HCT116 (cell line): Measurements from ENCODE around the gene KLHDC10. TPM values are rescaled to one million over a fixed set of nuclear protein-coding genes. Genes with fewer than 3 reads are reported as not detected.

Experiments used
- ATAC-seq: fragments of 200-7000 bp; cut with Tn5 transposase; 2 replicates; pipeline ENCODE4 v1.9.1; 2020; ENCODE audit warnings: mild to moderate bottlenecking, moderate library complexity
- BruUV-seq: library from RNA; stranded (reverse); fragments of 400-500 nt; replicated peaks from 2 replicates; lab custom pipeline; 2021; lab: Mats Ljungman, UMichigan
- CTCF ChIA-PET: fragments of 300-600 bp; sonication (Branson Sonifier 250); formaldehyde crosslinking; loops from one replicate; lab custom pipeline; 2021; ENCODE audit warnings: antibody characterized with exemption; lab: Charles Lee
- POLR2A ChIA-PET: fragments of 300-600, 350-600 bp; sonication (Branson Sonifier 250); formaldehyde crosslinking; loops from one replicate; lab custom pipeline; 2021; ENCODE audit warnings: antibody characterized with exemption; lab: Charles Lee
- RAD21 ChIA-PET, 2 experiments: fragments of 300-600 bp; sonication (Branson Sonifier 250); formaldehyde crosslinking; loops; one replicate each; lab custom pipeline; 2023; ENCODE audit warnings: low total read pairs in 2 of 2; ENCODE audit not compliant: uncharacterized antibody in 2 of 2, unreplicated experiment in 2 of 2, low non-redundant PET in 1 of 2; lab: Charles Lee
- DNase-seq: peaks from one replicate; pipeline ENCODE4 v3.0.0-alpha.2; 2010; ENCODE audit warnings: low read depth, low spot score
- H2AFZ ChIP-seq: fragments of 200-600 bp; shearing (Covaris generic), sonication (generic); 2 replicates; pipeline ENCODE4 v1.6.1; 2017; ENCODE audit warnings: low read depth, mixed run types, mixed read lengths, antibody characterized with exemption, low read length; ENCODE audit not compliant: poor library complexity, severe bottlenecking
- H3K27ac ChIP-seq: 2 replicates; pipeline ENCODE4 v1.5.1; 2012; ENCODE audit warnings: low read depth, low read length
- H3K27me3 ChIP-seq: fragments of 200-600 bp; sonication (generic); 2 replicates; pipeline ENCODE4 v1.6.1; 2016; ENCODE audit warnings: mixed run types, low read length, mixed read lengths; ENCODE audit not compliant: insufficient read depth
- H3K36me3 ChIP-seq, 2 experiments: fragments of 200-500 bp in 1 of 2; fragments of 200-600 bp in 1 of 2; sonication (Bioruptor generic) in 1 of 2; sonication (generic) in 1 of 2; 2 replicates each; pipeline versions ENCODE4 v1.5.1 to v1.6.1; 2014 to 2016; ENCODE audit warnings: low read length in 2 of 2, inconsistent platforms in 1 of 2, mixed read lengths in 1 of 2, mixed run types in 1 of 2; ENCODE audit not compliant: insufficient read depth in 2 of 2, control insufficient read depth in 1 of 2
- H3K4me1 ChIP-seq, 2 experiments: fragments of 200-600 bp in 1 of 2; sonication (generic) in 1 of 2; 2 replicates each; pipeline versions ENCODE4 v1.5.1 to v1.6.1; 2012 to 2017; ENCODE audit warnings: low read length in 2 of 2, inconsistent platforms in 1 of 2, mild to moderate bottlenecking in 1 of 2, mixed read lengths in 1 of 2, mixed run types in 1 of 2, moderate library complexity in 1 of 2; ENCODE audit not compliant: insufficient read depth in 2 of 2, control insufficient read depth in 1 of 2
- H3K4me2 ChIP-seq: fragments of 200-600 bp; sonication (generic); 2 replicates; pipeline ENCODE4 v1.6.1; 2017; ENCODE audit warnings: mixed run types, low read length, mixed read lengths
- H3K4me3 ChIP-seq, 2 experiments: fragments of 200-600 bp in 1 of 2; sonication (generic) in 1 of 2; replicated peaks in 1 of 2; 2 replicates each; pipeline ENCODE4 v1.5.1; 2011 to 2016; ENCODE audit warnings: low read length in 2 of 2, control low read depth in 1 of 2, low read depth in 1 of 2, mild to moderate bottlenecking in 1 of 2, mixed read lengths in 1 of 2, mixed run types in 1 of 2
- H3K79me2 ChIP-seq: fragments of 200-600 bp; sonication (generic); 2 replicates; pipeline ENCODE4 v1.6.1; 2017; ENCODE audit warnings: mild to moderate bottlenecking, mixed run types, low read length, moderate library complexity, mixed read lengths; ENCODE audit not compliant: insufficient read depth
- H3K9ac ChIP-seq: fragments of 200-600 bp; sonication (generic); 2 replicates; pipeline ENCODE4 v1.6.1; 2016; ENCODE audit warnings: low read length, mixed read lengths
- H3K9me2 ChIP-seq: fragments of 200-600 bp; sonication (generic), shearing (Covaris generic); 2 replicates; pipeline ENCODE4 v1.6.1; 2017; ENCODE audit warnings: mixed run types, mild to moderate bottlenecking, moderate library complexity; ENCODE audit not compliant: insufficient read depth
- H3K9me3 ChIP-seq, 2 experiments: fragments of 200-500 bp in 1 of 2; fragments of 200-600 bp in 1 of 2; sonication (Bioruptor generic) in 1 of 2; sonication (generic) in 1 of 2; 2 replicates each; pipeline ENCODE4 v1.6.1; 2014 to 2017; ENCODE audit warnings: low read length in 2 of 2, mixed read lengths in 2 of 2, inconsistent platforms in 1 of 2, low read depth in 1 of 2, mild to moderate bottlenecking in 1 of 2, mixed run types in 1 of 2, moderate library complexity in 1 of 2; ENCODE audit not compliant: control insufficient read depth in 1 of 2, insufficient read depth in 1 of 2
- H4K20me1 ChIP-seq: fragments of 200-600 bp; sonication (generic), shearing (Covaris generic); 2 replicates; pipeline ENCODE4 v1.6.1; 2017; ENCODE audit warnings: mixed run types, mild to moderate bottlenecking, moderate library complexity; ENCODE audit not compliant: insufficient read depth
- EGR1 ChIP-seq: IDR thresholded peaks from 2 replicates; pipeline ENCODE4 v1.6.1; 2012; ENCODE audit warnings: low read depth
- ELF1 ChIP-seq: IDR thresholded peaks from 2 replicates; pipeline ENCODE4 v1.6.1; 2012; ENCODE audit warnings: low read depth, borderline replicate concordance
- EZH2 ChIP-seq: fragments of 200-600 bp; sonication (generic); IDR thresholded peaks from 2 replicates; pipeline ENCODE4 v1.6.1; 2017; ENCODE audit warnings: antibody characterized with exemption, mixed run types
- FOSL1 ChIP-seq: IDR thresholded peaks from 2 replicates; pipeline ENCODE4 v1.6.1; 2012; ENCODE audit warnings: low read depth
- JUND ChIP-seq: IDR thresholded peaks from 2 replicates; pipeline ENCODE4 v1.6.1; 2012
- POLR2A ChIP-seq: IDR thresholded peaks from 2 replicates; pipeline ENCODE4 v1.7.0; 2011; ENCODE audit warnings: borderline replicate concordance; ENCODE audit not compliant: insufficient read depth, insufficient read length; ENCODE audit errors: extremely low read depth
- POLR2AphosphoS5 ChIP-seq: IDR thresholded peaks from 2 replicates; pipeline ENCODE4 v1.6.1; 2011; ENCODE audit warnings: mild to moderate bottlenecking, low read depth, low read length, moderate library complexity
- SRF ChIP-seq: IDR thresholded peaks from 2 replicates; pipeline ENCODE4 v1.6.1; 2012; ENCODE audit warnings: low read depth
- ZFX ChIP-seq: fragments of 450-650 bp; IDR thresholded peaks from 2 replicates; pipeline ENCODE4 v1.6.1; 2017
- ZNF274 ChIP-seq: fragments of 200-500 bp; sonication (Bioruptor generic); IDR thresholded peaks from 2 replicates; pipeline ENCODE4 v1.6.1; 2014; ENCODE audit warnings: mild to moderate bottlenecking, low read depth, low read length, inconsistent platforms
- intact Hi-C: fragments of 100-400 bp; cut with micrococcal nuclease; formaldehyde crosslinking; loops from 2 replicates; pipeline ENCODE4 v1.10.0; 2022
- total RNA-seq: library from RNA; stranded (reverse); gene quantifications from one replicate; pipeline ENCODE4 v1.2.1, GENCODE V29; 2021; ENCODE audit not compliant: unreplicated experiment
- TF ChIP-seq, protein P1 (sequence below): IDR thresholded peaks from 2 replicates; pipeline ENCODE4 v1.6.1; 2011; ENCODE audit warnings: mild to moderate bottlenecking, low read length, moderate library complexity; ENCODE audit not compliant: insufficient replicate concordance; ENCODE audit errors: extremely low read depth
- TF ChIP-seq, protein P2 (sequence below): IDR thresholded peaks from 2 replicates; pipeline ENCODE4 v1.6.1; 2012
- TF ChIP-seq, protein P3 (sequence below): IDR thresholded peaks from 2 replicates; pipeline ENCODE4 v1.6.1; 2012
- TF ChIP-seq, protein P4 (sequence below): IDR thresholded peaks from 2 replicates; pipeline ENCODE4 v1.6.1; 2012; ENCODE audit warnings: low read depth
- TF ChIP-seq, protein P5 (sequence below), 3 experiments: fragments of 200-600 bp in 1 of 3; sonication (generic) in 1 of 3; IDR thresholded peaks in 2 of 3; conservative IDR thresholded peaks in 1 of 3; 2 replicates each; pipeline ENCODE4 v1.5.1; 2012 to 2017; ENCODE audit warnings: low read depth in 2 of 3, low read length in 2 of 3, antibody characterized with exemption in 1 of 3, borderline replicate concordance in 1 of 3, control low read depth in 1 of 3, mild to moderate bottlenecking in 1 of 3, mixed read lengths in 1 of 3, mixed run types in 1 of 3, moderate library complexity in 1 of 3; ENCODE audit not compliant: insufficient read depth in 1 of 3

The KLHDC10 gene
- total RNA-seq, 1 experiment from 2014 or later = 25.8 TPM

DNA sequence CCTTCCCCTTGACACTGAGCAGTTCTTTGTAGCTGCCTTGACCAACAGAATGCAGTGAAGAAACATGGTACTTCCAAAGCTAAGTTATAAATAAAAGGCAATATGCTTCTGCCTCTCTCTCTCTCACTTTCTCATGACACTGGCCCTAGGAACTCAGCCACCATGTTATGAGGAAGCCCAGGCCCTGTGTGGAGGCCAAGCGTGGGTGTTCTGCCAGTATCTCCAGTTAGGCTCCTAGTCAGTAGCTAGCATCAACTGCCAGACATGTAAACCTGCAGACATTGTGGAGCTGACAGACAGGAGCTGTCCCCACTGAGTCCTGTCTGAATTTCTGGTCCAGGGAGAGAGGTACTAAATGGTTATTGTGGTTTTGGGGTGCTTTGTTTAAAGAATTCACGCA, 89.7 kb downstream of the KLHDC10 start:
- H3K4me1 ChIP-seq = no peaks in the 10 kb centered on the region
- no peak overlapping the region for H3K9ac ChIP-seq
- H3K27ac ChIP-seq = no peak overlapping the region
- DNase-seq = no peak
- no peaks in the 10 kb centered on the region for H3K9me2 ChIP-seq
- BruUV-seq = no TSS peak
- RAD21 ChIA-PET = interaction anchor here in 1 of 2 experiments (0.6 kb wide), 1 partner anchor 14 kb away, joined by 3 read pairs; no protein-coding TSS in a partner anchor
- no peaks in the 10 kb centered on the region for H3K79me2 ChIP-seq
- H3K4me3 ChIP-seq = no peak overlapping the region
- ATAC-seq = no peak
- CTCF ChIA-PET = no interaction called here
- no peaks in the 10 kb centered on the region for H4K20me1 ChIP-seq
- POLR2A ChIA-PET = no interaction called here
- TF ChIP-seq, protein P1, sequence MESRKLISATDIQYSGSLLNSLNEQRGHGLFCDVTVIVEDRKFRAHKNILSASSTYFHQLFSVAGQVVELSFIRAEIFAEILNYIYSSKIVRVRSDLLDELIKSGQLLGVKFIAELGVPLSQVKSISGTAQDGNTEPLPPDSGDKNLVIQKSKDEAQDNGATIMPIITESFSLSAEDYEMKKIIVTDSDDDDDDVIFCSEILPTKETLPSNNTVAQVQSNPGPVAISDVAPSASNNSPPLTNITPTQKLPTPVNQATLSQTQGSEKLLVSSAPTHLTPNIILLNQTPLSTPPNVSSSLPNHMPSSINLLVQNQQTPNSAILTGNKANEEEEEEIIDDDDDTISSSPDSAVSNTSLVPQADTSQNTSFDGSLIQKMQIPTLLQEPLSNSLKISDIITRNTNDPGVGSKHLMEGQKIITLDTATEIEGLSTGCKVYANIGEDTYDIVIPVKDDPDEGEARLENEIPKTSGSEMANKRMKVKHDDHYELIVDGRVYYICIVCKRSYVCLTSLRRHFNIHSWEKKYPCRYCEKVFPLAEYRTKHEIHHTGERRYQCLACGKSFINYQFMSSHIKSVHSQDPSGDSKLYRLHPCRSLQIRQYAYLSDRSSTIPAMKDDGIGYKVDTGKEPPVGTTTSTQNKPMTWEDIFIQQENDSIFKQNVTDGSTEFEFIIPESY = no peak
- TF ChIP-seq POLR2A (no peak), ZFX (no peak), POLR2AphosphoS5 (no peak), SRF (no peak), ZNF274 (no peak), EGR1 (no peak), ELF1 (no peak), JUND (no peak), FOSL1 (no peak), EZH2 (no peak)
- TF ChIP-seq, protein P2, sequence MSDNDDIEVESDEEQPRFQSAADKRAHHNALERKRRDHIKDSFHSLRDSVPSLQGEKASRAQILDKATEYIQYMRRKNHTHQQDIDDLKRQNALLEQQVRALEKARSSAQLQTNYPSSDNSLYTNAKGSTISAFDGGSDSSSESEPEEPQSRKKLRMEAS = no peak
- TF ChIP-seq, protein P3, sequence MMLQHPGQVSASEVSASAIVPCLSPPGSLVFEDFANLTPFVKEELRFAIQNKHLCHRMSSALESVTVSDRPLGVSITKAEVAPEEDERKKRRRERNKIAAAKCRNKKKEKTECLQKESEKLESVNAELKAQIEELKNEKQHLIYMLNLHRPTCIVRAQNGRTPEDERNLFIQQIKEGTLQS = no peak
- TF ChIP-seq, protein P4, sequence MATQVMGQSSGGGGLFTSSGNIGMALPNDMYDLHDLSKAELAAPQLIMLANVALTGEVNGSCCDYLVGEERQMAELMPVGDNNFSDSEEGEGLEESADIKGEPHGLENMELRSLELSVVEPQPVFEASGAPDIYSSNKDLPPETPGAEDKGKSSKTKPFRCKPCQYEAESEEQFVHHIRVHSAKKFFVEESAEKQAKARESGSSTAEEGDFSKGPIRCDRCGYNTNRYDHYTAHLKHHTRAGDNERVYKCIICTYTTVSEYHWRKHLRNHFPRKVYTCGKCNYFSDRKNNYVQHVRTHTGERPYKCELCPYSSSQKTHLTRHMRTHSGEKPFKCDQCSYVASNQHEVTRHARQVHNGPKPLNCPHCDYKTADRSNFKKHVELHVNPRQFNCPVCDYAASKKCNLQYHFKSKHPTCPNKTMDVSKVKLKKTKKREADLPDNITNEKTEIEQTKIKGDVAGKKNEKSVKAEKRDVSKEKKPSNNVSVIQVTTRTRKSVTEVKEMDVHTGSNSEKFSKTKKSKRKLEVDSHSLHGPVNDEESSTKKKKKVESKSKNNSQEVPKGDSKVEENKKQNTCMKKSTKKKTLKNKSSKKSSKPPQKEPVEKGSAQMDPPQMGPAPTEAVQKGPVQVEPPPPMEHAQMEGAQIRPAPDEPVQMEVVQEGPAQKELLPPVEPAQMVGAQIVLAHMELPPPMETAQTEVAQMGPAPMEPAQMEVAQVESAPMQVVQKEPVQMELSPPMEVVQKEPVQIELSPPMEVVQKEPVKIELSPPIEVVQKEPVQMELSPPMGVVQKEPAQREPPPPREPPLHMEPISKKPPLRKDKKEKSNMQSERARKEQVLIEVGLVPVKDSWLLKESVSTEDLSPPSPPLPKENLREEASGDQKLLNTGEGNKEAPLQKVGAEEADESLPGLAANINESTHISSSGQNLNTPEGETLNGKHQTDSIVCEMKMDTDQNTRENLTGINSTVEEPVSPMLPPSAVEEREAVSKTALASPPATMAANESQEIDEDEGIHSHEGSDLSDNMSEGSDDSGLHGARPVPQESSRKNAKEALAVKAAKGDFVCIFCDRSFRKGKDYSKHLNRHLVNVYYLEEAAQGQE = no peak
- TF ChIP-seq, protein P5, sequence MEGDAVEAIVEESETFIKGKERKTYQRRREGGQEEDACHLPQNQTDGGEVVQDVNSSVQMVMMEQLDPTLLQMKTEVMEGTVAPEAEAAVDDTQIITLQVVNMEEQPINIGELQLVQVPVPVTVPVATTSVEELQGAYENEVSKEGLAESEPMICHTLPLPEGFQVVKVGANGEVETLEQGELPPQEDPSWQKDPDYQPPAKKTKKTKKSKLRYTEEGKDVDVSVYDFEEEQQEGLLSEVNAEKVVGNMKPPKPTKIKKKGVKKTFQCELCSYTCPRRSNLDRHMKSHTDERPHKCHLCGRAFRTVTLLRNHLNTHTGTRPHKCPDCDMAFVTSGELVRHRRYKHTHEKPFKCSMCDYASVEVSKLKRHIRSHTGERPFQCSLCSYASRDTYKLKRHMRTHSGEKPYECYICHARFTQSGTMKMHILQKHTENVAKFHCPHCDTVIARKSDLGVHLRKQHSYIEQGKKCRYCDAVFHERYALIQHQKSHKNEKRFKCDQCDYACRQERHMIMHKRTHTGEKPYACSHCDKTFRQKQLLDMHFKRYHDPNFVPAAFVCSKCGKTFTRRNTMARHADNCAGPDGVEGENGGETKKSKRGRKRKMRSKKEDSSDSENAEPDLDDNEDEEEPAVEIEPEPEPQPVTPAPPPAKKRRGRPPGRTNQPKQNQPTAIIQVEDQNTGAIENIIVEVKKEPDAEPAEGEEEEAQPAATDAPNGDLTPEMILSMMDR (IDR thresholded peaks at IDR 0.05 in 2 of 3, conservative IDR thresholded peaks at IDR 0.05 in 1 of 3; ENCODE audit: borderline replicate concordance in 1 of 3, insufficient read depth in 1 of 3, low read depth in 2 of 3, low read length in 2 of 3) = no peak
- H3K36me3 ChIP-seq = peaks cover 10 to 35% of the 10 kb centered on the region in 2 experiments; a peak in 3 of 4 replicates
- no peak overlapping the region for H3K4me2 ChIP-seq
- no peaks in the 10 kb centered on the region for H3K9me3 ChIP-seq
- no peaks in the 10 kb centered on the region for H3K27me3 ChIP-seq
- H2AFZ ChIP-seq = no peak overlapping the region
- intact Hi-C loops = no loop called here
